IPS DF 6.9 (cell line): ENCODE data around the gene SRP68.

ENCODE experiments used
- DNase-seq: peaks from one replicate; pipeline ENCODE4 v3.0.0-alpha.2; 2013; ENCODE audit warnings: low read depth, low spot score
- H3K27ac ChIP-seq: one replicate; pipeline ENCODE4 v1.5.1; 2013; ENCODE audit warnings: low read length, control low read depth
- H3K27me3 ChIP-seq: 2 replicates; pipeline ENCODE4 v1.6.1; 2013; ENCODE audit warnings: mild to moderate bottlenecking, low read length; ENCODE audit not compliant: control insufficient read depth, insufficient read depth
- H3K36me3 ChIP-seq: 2 replicates; pipeline ENCODE4 v1.6.1; 2013; ENCODE audit warnings: low read length; ENCODE audit not compliant: control insufficient read depth, insufficient read depth
- H3K4me1 ChIP-seq: 2 replicates; pipeline ENCODE4 v1.6.1; 2013; ENCODE audit warnings: low read length; ENCODE audit not compliant: control insufficient read depth, insufficient read depth
- H3K4me3 ChIP-seq: 2 replicates; pipeline ENCODE4 v1.5.1; 2013; ENCODE audit warnings: mild to moderate bottlenecking, low read length
- H3K9me3 ChIP-seq: 2 replicates; pipeline ENCODE4 v1.6.1; 2013; ENCODE audit warnings: low read length, inconsistent platforms; ENCODE audit not compliant: control insufficient read depth, insufficient read depth
- WGBS: extraction: QIAGEN DNeasy Blood & Tissue Kit; methylation state at CpG from one replicate; pipeline ENCODE4 v1.1.7; 2013; ENCODE audit warnings: mixed read lengths, missing lambda C conversion rate; ENCODE audit not compliant: insufficient read length, insufficient coverage; 5-methylcytosine and 5-hydroxymethylcytosine counted together

Gene SRP68

GRCh38 chr17:76104140-76104895, 32.0 kb upstream of the SRP68 start:
- DNase-seq, result no peak
- no peak overlapping the region; the same call in 1 of the 2 replicates for H3K4me3 ChIP-seq
- WGBS, result no CpG with 5 or more reads among the region's 29 CpGs
- H3K9me3 ChIP-seq, result no peaks in the 10 kb centered on the region
- no peak overlapping the region for H3K27ac ChIP-seq
- peaks cover 1% of the 10 kb centered on the region; the same call in 1 of the 2 replicates for H3K4me1 ChIP-seq
- no peaks in the 10 kb centered on the region for H3K27me3 ChIP-seq
- H3K36me3 ChIP-seq, result peaks cover 6% of the 10 kb centered on the region; the same call in 1 of the 2 replicates

DNA sequence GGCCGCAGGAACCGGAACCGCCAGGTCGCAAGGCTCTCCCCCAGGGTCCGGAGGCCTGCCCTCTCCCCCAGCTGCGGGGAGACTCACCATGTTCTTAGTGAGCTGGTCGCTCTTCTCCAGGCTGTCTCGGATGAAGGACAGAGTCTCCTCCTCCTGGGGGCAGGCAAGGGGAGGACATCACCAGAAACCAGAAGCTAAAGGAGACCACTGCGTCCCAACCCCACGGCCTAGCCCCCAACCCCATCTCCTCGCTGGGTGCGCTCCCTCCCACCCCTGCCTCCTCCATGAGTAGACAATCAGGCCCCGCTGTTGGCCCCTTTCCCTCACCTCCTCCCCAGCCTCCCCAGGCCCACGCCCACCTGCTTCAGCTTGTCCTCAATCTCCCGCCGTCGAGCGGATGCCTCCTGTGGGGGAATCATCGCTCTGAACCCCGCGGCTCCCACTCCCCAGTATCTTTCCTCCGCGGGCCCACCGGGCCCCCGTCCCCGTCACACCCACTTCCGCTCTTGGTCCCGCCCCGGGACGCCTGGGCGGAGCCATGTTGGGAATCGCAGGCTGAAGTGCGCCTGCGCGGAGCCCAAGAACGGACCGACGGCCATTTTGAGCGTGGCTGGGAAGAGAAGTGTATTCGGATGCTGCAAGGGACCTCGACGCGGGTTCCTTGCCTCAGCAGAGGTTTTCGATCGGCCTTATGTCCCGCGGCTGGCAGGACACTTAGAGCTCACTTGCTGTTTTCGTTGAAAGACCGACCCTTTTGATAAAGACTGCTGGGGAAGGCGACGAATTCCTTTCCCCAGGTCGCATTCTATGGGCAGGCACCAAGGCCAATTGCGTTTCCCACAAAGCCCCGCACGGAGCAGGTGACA, 31.2 kb upstream of the SRP68 start, which contains the start of gene EXOC7:
EXOC7 (minus strand) TSS at position 514 of the 866 bp plus-strand sequence; CDS start at position 419, 95 bp downstream.
- Histone ChIP-seq H3K36me3 (peaks cover 6% of the 10 kb centered on the region; the same call in 1 of the 2 replicates), H3K4me3 (peak within 1 kb of the TSS; percentile 86), H3K27me3 (no peaks in the 10 kb centered on the region), H3K27ac (no peak within 1 kb of the TSS), H3K9me3 (no peaks in the 10 kb centered on the region), H3K4me1 (peaks cover 1% of the 10 kb centered on the region; the same call in 1 of the 2 replicates)
- DNase-seq, result peak; percentile 85
- WGBS, result no CpG with 5 or more reads among the region's 55 CpGs

- DNase-seq, result no peak
- Histone ChIP-seq H3K27me3 (no peaks in the 10 kb centered on the region), H3K4me3 (peak overlapping the region; percentile 86; the same call in 1 of the 2 replicates), H3K36me3 (peaks cover 6% of the 10 kb centered on the region; the same call in 1 of the 2 replicates), H3K9me3 (no peaks in the 10 kb centered on the region), H3K27ac (no peak overlapping the region), H3K4me1 (peaks cover 1% of the 10 kb centered on the region; the same call in 1 of the 2 replicates)
- WGBS, result no CpG with 5 or more reads among the region's 4 CpGs
Measured at GRCh38 chr17:76102944-76103273, 30.6 kb upstream of the SRP68 start.

DNA sequence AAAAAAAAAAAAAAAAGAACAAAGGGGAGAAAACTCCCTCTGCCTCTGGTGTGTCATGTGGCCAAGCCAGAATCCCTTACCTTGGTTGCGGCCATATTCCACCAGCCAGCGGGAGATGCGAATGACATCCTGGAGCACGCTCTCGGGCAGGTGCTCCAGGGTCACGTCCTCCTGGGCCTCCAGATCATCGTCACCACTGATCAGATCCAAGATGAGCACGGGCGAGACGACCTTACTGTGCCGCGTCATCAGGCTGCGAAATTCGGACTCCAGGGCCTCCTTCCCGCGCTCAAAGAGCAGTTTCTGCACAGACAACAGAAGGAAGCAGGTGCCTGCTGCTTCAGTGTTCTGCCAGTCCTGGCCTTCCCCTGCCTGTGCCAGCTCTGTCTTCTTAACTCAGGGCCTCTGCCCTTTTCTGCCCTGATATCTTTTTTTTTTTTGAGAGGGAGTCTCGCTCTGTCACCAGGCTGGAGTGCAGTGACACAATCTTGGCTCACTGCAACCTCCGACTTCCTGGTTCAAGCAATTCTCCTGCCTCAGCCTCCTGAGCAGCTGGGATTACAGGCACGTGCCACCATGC, 25.5 kb upstream of the SRP68 start:
- Histone ChIP-seq H3K27ac (no peak overlapping the region), H3K9me3 (no peaks in the 10 kb centered on the region), H3K36me3 (peaks cover 27% of the 10 kb centered on the region), H3K4me3 (no peak overlapping the region), H3K4me1 (no peaks in the 10 kb centered on the region; the same call in 1 of the 2 replicates), H3K27me3 (no peaks in the 10 kb centered on the region)
- WGBS, result no CpG with 5 or more reads among the region's 19 CpGs
- DNase-seq, result no peak

DNA sequence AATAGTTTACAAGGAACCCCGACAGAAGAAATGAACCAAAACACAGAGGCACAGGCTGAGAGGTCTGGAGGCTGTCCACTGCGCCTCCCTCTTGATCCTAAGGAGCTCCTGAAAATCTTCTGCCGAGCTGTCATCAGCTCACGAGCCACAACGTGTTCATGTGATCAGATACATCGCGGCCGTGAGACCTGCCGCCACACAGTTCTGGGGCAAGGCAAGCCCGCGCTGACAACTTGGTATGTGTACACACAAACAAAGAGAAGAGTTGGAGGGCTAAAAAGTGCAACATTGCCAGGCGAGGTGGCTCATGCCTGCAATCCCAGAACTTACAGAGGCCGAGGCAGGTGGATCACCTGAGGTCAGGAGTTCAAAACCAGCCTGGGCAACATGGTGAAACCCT, 23.6 kb upstream of the SRP68 start:
- Histone ChIP-seq H3K36me3 (peaks cover 20% of the 10 kb centered on the region), H3K4me1 (no peaks in the 10 kb centered on the region), H3K9me3 (no peaks in the 10 kb centered on the region), H3K4me3 (no peak overlapping the region), H3K27ac (no peak overlapping the region), H3K27me3 (no peaks in the 10 kb centered on the region)
- DNase-seq, result no peak
- no CpG with 5 or more reads among the region's 13 CpGs for WGBS

DNA sequence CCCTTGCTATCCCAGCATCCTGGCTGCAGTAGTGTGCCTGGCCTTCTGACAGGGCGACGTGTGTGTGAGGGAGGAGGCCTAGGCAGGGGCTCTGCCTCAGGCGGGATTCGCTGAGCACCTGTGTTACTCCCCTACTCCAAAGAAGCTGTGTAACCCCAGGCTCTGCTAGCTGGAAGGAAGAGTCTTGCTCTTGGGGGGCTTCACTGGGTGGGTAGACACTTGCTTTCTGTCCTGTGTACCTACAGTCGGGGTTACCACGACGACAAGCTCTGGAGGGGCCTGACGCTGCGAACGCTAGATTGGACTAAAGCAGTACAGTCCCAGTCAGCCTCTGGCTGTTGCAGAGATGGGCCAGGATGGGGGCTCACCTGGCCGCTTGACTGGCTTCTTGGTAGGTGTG, 21.7 kb upstream of the SRP68 start:
- Histone ChIP-seq H3K27me3 (no peaks in the 10 kb centered on the region), H3K4me1 (no peaks in the 10 kb centered on the region), H3K27ac (no peak overlapping the region), H3K9me3 (no peaks in the 10 kb centered on the region), H3K36me3 (peaks cover 24% of the 10 kb centered on the region), H3K4me3 (no peak overlapping the region)
- no peak for DNase-seq
- WGBS, result no CpG with 5 or more reads among the region's 11 CpGs

DNA sequence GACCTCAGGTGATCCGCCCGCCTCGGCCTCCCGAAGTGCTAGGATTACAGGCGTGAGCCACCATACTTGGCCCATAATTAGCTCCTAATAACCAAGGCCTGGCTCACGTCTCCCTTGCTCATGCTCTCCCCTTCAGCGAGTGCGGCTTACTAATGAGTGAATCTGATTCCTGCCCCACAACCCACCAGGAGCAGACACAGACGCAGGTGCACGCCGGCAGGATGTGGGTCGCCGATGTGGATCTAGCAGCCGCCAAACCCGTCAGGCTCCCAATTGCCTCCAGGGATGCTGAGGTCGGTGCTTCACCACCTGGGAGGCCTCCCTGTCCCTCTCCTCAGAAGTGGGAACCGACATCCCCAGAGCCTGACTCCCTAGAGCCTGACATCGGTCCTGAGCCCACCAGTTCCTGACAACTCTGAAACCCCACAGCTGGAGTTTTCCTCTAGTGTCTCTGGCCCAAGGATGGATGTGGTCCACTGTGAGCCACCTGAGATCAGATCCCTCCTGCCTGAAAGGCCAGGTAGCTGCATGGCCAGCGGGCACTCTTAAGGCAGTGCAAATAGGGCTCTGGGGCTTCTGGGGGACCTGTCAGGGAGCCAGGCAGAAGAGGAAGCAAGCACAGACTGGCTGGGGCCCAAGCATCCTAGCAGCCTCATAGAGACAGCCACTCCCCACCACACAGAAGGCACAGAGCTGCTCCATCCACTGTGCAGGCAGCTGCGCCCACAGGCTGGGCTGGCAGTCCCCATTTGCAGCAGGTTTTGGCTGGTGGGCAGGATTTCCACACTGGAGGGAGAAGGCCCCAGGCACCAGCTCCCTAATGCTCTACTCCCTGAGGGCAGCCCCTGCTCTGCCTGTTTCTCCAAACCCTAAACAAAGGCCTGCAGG, 20.5 kb upstream of the SRP68 start:
- Histone ChIP-seq H3K27me3 (no peaks in the 10 kb centered on the region), H3K36me3 (peaks cover 25% of the 10 kb centered on the region), H3K4me1 (no peaks in the 10 kb centered on the region), H3K27ac (no peak overlapping the region), H3K9me3 (no peaks in the 10 kb centered on the region), H3K4me3 (no peak overlapping the region)
- DNase-seq, result no peak
- no CpG with 5 or more reads among the region's 20 CpGs for WGBS

DNA sequence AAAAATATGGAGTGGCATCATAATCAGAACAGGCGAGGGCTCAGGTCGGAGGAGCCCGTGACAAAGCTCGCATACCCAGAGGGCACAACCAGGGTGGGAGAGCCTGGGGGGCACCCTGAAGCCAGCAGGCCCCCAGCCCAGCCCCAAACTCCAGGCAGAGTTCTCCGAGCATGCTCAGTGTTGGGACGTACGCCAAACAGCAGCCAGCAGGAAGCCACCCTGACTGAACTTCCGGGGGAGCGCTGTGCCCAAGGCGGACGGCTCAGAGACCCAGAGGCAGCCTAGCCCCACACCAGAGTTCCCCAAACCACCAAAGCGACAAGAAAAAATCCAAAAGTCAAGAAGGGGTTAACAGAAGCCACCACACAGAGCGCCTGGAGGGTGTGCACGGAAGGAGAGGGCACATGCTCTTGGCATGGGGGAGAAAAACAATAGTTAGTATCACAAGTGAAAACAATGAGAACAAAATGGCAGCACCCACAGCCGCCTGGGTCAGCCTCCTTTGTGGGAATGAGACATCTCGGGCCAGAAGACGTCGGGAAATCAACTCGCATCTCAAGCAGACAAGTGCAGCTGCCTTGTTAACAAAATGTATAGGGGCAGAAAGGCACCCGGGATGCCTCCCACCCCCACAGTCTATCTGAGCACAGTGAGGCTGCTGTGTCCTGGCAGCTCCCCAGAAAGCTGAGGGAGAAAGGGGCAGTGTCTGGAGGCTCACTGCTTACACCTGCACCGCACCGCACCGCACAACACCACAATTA, 19.4 kb upstream of the SRP68 start:
- Histone ChIP-seq H3K36me3 (peaks cover 24% of the 10 kb centered on the region), H3K4me1 (no peaks in the 10 kb centered on the region), H3K4me3 (no peak overlapping the region), H3K27me3 (no peaks in the 10 kb centered on the region), H3K27ac (no peak overlapping the region), H3K9me3 (no peaks in the 10 kb centered on the region)
- DNase-seq, result no peak
- WGBS, result no CpG with 5 or more reads among the region's 23 CpGs

DNA sequence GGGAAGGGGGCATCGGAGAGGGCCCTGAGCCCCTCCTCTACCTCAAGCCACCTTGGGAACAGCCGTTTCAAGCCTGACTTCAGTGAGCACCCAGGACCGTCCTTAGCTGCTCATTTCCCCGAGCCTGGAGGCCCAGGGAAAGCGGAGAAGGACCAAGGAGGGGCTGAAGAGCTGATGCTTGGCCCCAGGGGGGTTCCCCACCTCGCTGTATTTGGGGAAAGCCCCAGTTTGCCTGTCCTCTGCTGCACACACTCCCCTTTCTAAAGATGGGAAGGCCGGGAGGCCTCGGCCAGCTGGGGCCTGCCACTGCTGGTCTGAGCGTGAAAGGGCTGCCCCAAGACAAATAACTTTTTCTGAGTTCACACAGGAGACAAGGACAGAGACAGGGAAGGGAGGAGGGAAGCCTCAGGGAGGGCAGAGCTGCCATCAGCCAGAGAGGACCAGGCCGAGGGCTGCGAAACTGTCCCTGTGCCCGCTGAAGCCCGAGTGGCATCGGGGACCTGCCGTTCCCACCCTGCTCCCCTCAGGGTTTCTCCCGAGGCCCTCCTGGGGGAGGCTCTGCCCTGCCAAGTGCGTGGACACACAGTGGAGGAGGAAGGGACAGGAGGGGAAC, 18.3 kb upstream of the SRP68 start:
- Histone ChIP-seq H3K9me3 (no peaks in the 10 kb centered on the region), H3K27ac (no peak overlapping the region), H3K4me1 (no peaks in the 10 kb centered on the region), H3K27me3 (no peaks in the 10 kb centered on the region), H3K36me3 (peaks cover 25% of the 10 kb centered on the region), H3K4me3 (no peak overlapping the region)
- WGBS, result no CpG with 5 or more reads among the region's 17 CpGs
- no peak for DNase-seq
